Sciatic nerve (tissue), 2 donors: ENCODE results near the gene TAF12. TPM values are rescaled to one million over a fixed set of nuclear protein-coding genes. Genes with fewer than 3 reads are reported as not detected.
"Not testable (repeated sequence)": the region's sequence is repeated elsewhere in the genome, so short reads cannot be mapped to it uniquely, and the experiment has no call there.

Source experiments
- ATAC-seq: fragments of 200-7000 bp; cut with Tn5 transposase; one replicate; pipeline ENCODE4 v1.9.1; 2020; ENCODE audit warnings: mild to moderate bottlenecking, moderate library complexity
- DNase-seq: peaks from one replicate; pipeline ENCODE4 v3.0.0-alpha.2; 2020; ENCODE audit warnings: low spot score
- intact Hi-C: fragments of 100-400 bp; cut with DNase I; formaldehyde crosslinking; loops from one replicate; pipeline ENCODE4 v1.14.2; 2022
- total RNA-seq: library from RNA; stranded (reverse); fragmentation: NEBNext Ultra II Directional; extraction: Animal tissue kit (Norgen Biotek cat#: 25700); gene quantifications from one replicate; pipeline ENCODE4 v1.2.1, GENCODE V29; 2021
- donor health status: DM: no; HTN: no; CAD: no.
- donor health status: DM: no; HTN: no; CAD: no.

TAF12 gene
- total RNA-seq, 1 donor from 2014 or later = 17.7 TPM

DNA sequence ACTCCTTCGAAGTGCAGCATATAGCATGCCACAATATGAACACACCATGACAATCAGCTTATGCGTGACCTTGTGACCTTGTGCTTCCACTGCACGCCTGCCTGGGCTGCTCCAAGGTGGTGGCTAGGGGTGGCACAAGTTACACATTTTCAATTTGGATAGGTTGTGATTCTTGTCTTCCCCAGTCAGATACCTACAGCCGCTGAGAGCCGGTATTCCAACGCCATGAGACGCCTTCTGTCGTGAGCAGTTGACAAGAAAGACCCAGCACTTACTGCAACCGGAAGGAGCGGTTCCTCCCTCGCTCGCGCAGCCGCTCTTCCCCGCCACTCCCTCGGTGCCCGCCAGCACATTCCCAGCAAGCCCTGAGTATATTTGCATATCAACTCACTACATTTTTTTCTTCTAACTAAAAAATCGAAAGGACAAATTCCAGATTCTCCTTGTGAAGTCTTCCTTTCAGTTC lies 5.2 kb upstream of the TAF12 start:
- intact Hi-C loops = no loop called here
- peak; percentile 91 for DNase-seq
- peak; percentile 97 for ATAC-seq

DNA sequence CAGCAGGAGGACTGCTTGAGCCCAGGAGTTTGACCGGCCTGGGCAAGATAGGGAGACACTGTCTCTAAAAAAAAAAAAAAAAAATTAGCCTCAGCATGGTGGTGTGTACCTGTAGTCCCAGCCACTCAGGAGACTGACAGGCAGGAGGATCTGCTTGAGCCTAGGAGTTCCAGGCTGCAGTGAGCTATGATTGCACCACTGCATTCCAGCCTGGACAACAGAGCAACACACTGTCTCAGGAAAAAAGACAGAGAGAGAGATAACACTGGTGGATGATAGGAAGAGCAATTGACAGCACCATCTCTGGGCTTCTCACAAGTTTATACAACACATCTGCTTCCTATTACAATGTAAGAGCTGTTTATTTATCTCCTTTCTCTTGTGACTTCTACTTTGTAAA lies 3.2 kb upstream of the TAF12 start:
- ATAC-seq (no peak), DNase-seq (no peak)
- intact Hi-C loops = no loop called here

DNA sequence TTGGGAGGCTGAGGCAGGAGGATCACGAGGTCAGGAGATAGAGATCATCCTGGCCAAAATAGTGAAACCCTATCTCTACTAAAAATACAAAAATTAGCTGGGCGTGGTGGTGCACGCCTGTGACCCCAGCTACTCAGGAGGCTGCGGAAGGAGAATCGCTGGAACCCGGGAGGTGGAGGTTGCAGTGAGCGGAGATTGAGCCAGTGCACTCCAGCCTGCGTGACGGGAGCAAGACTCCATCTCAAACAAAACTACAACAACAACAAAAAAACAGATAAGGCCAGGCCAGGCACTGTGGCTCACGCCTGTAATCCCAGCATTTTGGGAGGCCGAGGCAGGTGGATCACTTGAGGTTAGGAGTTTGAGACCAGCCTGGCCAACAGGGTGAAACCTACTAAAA lies 2.5 kb upstream of the TAF12 start:
- DNase-seq, intact Hi-C loops, ATAC-seq: not testable (repeated sequence)

DNA sequence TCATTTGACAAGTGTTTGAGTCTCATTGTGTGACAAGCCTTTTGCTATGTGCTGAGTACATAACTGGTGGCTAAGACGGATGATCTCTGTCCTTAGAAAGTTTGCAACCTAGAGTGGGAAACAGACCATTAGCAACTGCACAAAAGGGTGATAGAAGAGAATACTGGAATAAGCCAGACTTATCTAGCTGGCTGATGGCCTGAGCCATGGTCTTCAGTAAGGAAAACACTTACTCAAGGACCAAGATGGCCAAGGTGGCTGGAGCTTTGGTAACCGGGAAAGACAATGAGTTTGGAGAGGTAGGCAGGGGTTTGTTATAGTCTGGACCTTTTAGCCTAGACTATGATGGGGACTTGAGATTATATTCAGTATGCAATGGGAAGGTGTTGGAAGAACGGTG lies 1.6 kb upstream of the TAF12 start:
- ATAC-seq (no peak), DNase-seq (no peak)
- intact Hi-C loops = no loop called here

GRCh38 chr1:28642056-28642846 lies 616 bp downstream of the TAF12 start:
- ATAC-seq (peak; percentile 27), DNase-seq (no peak)
- intact Hi-C loops = no loop called here

- ATAC-seq = no peak
- DNase-seq = no peak
- intact Hi-C loops = no loop called here
These were observed 2.1 kb downstream of the TAF12 start for GRCh38 chr1:28640766-28641165.

DNA sequence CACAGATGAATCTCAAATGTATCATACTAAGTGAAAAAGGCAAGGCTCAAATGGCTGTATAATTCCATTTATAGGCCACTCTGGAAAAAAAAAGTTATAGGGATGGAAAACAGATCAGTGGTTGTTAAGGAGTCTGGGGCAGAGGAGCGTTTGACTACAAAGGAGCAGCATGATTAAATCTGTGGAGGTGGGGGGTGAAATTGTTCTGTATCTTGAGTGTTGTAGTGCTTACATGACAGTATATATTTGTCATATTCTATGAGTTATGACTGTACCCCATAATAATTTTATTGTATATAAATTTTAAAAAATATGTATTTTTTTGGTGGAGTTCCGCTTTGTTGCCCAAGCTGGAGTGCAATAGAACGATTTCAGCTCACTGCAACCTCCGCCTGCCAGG lies 10.3 kb downstream of the TAF12 start:
- intact Hi-C loops = no loop called here
- no peak for DNase-seq
- ATAC-seq = no peak

DNA sequence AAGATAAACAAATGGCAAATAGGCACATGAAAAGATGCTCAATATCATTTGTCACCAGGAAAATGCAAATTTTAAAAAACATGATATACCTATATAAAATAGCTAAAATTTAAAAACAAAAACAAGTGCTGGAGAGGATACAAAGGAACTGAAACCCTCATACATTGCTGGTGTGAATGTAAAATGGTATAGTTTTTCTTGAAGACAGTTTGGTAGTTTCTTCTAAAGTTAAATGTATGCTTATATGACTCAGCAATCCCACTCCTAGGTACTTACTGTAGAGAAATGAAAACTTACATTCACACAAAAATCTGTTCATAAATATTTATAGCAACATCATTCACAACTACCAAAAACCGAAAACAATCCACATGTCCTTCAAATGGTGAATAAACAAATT lies 11.2 kb downstream of the TAF12 start:
- intact Hi-C loops = no loop called here
- DNase-seq (no peak), ATAC-seq (no peak)

- DNase-seq (no peak), ATAC-seq (no peak)
- intact Hi-C loops = no loop called here
These were observed 29.7 kb downstream of the TAF12 start for GRCh38 chr1:28613175-28613574.

- ATAC-seq (no peak), DNase-seq (no peak)
- intact Hi-C loops = loop anchor here (10.0 kb wide), 1 partner anchor 192 kb away; no protein-coding TSS in a partner anchor
These were observed 36.1 kb downstream of the TAF12 start for GRCh38 chr1:28606771-28607170.

DNA sequence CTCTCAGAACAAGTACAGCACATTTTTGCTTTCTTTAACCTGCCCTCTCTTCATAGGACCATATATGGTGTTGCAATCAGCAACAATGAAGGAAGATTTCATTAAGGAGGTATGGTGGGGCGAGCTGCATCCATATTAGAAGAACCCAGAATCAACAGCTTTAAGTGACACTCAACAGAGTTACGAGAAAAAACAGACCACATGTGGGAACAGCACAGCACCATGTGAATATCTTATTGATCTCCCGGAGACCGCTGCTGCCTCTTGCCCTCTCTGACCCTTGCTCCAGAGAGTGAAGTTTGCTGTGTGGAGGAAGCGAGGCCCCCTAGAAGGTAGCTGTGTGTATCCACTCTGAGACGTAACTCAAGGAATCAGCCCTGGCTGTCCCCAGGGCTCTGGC lies 37.9 kb downstream of the TAF12 start:
- ATAC-seq = no peak
- DNase-seq = no peak
- intact Hi-C loops = loop anchor here (5.0 to 10.0 kb wide), 2 partner anchors 88 to 190 kb away; no protein-coding TSS in a partner anchor

- DNase-seq (no peak), ATAC-seq (no peak)
- intact Hi-C loops = loop anchor here (5.0 to 10.0 kb wide), 2 partner anchors 87 to 190 kb away; no protein-coding TSS in a partner anchor
These were observed 38.5 kb downstream of the TAF12 start for GRCh38 chr1:28604411-28604810.

- peak; percentile 78 for DNase-seq
- intact Hi-C loops = loop anchor here (5.0 to 10.0 kb wide), 2 partner anchors 85 to 188 kb away; no protein-coding TSS in a partner anchor
- peak; percentile 84 for ATAC-seq
These were observed 40.1 kb downstream of the TAF12 start for GRCh38 chr1:28602536-28603439.

DNA sequence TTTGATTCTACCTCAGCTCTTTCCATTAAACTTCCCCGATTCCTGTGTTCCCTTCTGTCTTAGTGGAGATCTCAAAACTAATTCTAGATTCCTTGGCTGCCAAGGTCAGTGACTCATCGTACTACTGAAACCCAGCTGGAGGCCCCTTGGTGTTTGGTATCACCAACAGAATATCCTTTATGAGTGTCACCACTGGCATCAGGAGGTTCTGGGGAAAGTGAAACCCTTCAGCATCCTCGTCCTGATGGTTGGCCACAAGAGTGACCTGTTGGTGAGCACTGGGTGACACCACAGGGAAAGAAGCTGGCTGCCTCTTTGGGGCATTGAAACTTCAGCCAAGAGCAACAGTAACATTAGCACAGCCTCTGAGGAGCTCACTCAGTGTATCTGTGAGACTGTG lies 41.2 kb downstream of the TAF12 start:
- no peak for DNase-seq
- intact Hi-C loops = loop anchor here (5.0 to 10.0 kb wide), 2 partner anchors 84 to 187 kb away; no protein-coding TSS in a partner anchor
- ATAC-seq = peak; percentile 9

DNA sequence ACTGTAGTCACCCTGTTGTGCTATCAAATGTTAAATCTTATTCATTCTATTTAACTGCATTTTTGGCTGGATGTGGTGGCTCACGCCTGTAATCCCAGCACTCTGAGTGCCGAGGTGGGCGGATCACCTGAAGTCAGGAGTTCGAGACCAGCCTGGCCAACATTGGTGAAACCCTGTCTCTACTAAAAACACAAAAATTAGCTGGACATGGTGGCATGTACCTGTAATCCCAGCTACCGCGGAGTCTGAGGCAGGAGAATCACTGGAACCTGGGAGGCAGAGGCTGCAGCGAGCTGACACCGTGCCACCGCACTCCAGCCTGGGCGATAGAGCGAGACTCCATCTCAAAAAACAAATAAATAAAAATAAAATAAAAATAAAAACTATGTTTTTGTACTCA lies 46.6 kb downstream of the TAF12 start:
- DNase-seq, intact Hi-C loops, ATAC-seq: not testable (repeated sequence)

DNA sequence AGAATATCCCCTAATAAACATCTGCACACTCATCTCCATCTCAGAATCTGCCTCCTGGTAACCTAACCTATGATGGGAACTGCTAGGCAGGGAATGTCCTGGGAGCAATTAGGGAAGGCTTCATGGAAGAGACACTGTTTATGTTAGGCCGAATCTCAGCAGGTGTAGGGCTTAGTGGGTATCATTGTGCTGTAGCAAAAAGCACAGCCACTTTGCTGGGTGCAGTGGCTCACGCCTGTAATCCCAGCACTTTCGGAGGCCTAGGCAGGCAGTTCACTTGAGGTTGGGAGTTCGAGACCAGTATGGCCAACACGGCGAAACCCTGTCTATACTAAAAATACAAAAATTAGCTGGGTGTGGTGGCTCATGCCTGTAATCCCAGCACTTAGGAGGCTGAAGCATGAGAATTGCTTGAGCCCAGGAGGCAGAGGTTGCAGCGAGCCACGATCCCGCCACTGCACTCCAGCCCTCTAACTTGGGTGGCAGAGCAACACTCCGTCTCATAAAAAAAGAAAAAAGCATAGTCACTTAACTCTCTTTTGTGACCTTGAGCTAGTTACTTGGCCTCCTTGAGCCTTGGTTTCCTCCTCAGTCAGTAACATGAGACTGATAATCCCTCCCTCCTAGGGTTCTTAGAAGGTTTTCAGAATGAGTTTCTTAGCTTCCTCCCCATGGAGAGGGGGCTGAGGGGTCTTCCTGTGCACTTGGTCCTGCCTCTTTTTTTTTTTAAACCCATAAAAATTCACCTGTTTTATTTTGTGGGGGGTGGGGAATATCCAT lies 47.3 kb downstream of the TAF12 start:
- DNase-seq (no peak), ATAC-seq (no peak)
- intact Hi-C loops = no loop called here

DNA sequence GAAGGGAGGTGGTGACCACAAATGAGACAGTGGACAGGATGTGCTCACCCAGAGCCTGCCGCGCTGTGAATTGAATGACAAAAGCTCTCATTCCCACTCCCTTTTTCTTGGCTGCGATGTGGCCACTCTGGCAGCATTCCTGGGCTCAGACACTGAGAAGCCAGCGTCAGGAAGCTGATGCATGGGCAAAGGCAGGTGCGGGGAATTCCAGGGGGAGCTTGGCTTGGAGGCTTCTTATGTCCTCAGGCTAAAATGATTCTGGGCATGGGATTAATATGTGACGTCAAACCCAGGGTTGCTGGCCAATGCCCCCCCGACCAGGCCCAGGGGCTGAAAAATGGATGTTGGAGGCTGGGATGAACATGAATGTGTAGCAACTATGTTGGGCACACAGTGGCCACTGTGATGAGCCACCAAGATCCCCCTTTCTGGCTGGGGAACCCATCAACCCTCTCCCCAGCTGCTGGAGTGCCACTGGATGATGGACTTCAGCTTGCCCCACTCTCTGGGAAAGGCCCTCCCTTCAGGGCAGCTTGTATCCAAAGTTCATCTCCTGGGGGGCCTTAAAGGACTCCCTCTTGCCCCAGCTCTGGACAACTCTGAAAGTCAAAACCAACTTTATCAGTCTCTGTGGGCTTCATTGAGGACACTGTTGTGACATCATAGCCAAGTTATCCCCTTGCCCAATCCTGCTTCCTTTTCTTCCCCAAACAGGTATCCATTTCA lies 48.0 kb downstream of the TAF12 start:
- DNase-seq, intact Hi-C loops: not testable (repeated sequence)

DNA sequence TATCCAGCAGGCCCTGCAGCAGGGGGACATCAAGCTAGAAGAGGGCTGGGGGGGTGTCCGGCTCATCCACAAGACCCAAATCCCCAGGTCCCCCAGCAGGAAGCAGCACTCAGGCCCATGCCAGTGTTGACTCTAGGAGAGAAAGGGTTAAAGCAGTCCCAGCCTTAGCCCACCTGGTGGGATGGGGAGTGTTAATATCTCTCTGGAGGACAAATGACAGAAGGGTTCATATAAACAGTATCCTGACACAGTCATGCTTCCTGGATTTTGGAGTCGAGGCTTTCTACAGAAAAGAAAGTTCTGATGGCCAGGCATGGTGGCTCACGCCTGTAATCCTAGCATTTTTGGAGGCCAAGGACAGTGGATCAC lies 48.9 kb downstream of the TAF12 start:
- intact Hi-C loops, ATAC-seq, DNase-seq: not testable (repeated sequence)

More for the DNA sequence above, 48.0 kb downstream of the TAF12 start:
- not testable (repeated sequence) for ATAC-seq
